Mucosa of descending colon (tissue), 3 donors: ENCODE data around the gene GJC1. TPM values are rescaled to one million over a fixed set of nuclear protein-coding genes. Genes with fewer than 3 reads are reported as not detected.

Experiments
- ATAC-seq: fragments of 200-7000 bp; cut with Tn5 transposase; one replicate; pipeline ENCODE4 v1.9.1; 2020; ENCODE audit warnings: mild to moderate bottlenecking, moderate library complexity
- DNase-seq, 3 donors: peaks; one replicate each; pipeline ENCODE4 v3.0.0-alpha.2; 2020
- H3K36me3 ChIP-seq: fragments of 200-600 bp; one replicate; pipeline ENCODE4 v1.8.0; 2021; ENCODE audit warnings: low read depth, mild to moderate bottlenecking
- H3K4me1 ChIP-seq: fragments of 200-600 bp; one replicate; pipeline ENCODE4 v1.8.0; 2021; ENCODE audit warnings: low read depth, mild to moderate bottlenecking
- H3K4me3 ChIP-seq: fragments of 200-600 bp; one replicate; pipeline ENCODE4 v1.8.0; 2021; ENCODE audit warnings: mild to moderate bottlenecking
- H3K9me3 ChIP-seq: fragments of 200-600 bp; one replicate; pipeline ENCODE4 v1.8.0; 2021; ENCODE audit warnings: mild to moderate bottlenecking
- CTCF ChIP-seq: fragments of 200-600 bp; IDR thresholded peaks from one replicate; pipeline ENCODE4 v1.8.0; 2022; ENCODE audit warnings: antibody characterized with exemption, mild to moderate bottlenecking
- intact Hi-C, 2 donors: fragments of 100-400 bp; cut with DNase I in 1 of 2; cut with micrococcal nuclease in 1 of 2; formaldehyde crosslinking; loops; one replicate each; pipeline versions ENCODE4 v1.11.0 to v1.11.1; 2022; cut with DNase I, micrococcal nuclease
- long read RNA-seq, 2 donors: library from polyadenylated mRNA; unstranded; transcript quantifications; one replicate each; pipeline ENCODE4 v2.0.0, GENCODE V29; 2019 to 2021
- total RNA-seq, 3 donors: library from RNA; stranded (reverse); fragmentation: NEBNext Ultra II Directional in 2 of 3; extraction: Animal tissue kit (Norgen Biotek cat#: 25700) in 2 of 3; gene quantifications; one replicate each; pipeline versions ENCODE4 v1.2.1 to v1.2.4, GENCODE V29; 2021 to 2023
- donor health status: DM: no; HTN: no; CAD: no; lungs with moderate emphysema.
- donor health status: DM: no; HTN: no; CAD: no.
- donor health status: DM: no; HTN: yes; CAD: no.

Gene GJC1
- 100 to 1,000 TPM in 1 of 3 donors, 1 to 10 TPM in 2; 2.2 to 140 (median 5.7) TPM for total RNA-seq
- long read RNA-seq, donor 1, full-length matches to known transcripts: 31 of 42 reads
- long read RNA-seq, donor 1, partial matches to known transcripts: 2 of 42 reads
- long read RNA-seq, donor 1, other reads (novel, unspliced or antisense): 9 of 42 reads
- long read RNA-seq, donor 2: 0 reads

- H3K9me3 ChIP-seq: no peaks in the 10 kb centered on the region
- H3K36me3 ChIP-seq: no peaks in the 10 kb centered on the region
- ATAC-seq (peak; percentile 22), DNase-seq (no peak)
- TF ChIP-seq CTCF: no peak
- H3K4me1 ChIP-seq: peaks cover 12% of the 10 kb centered on the region
- intact Hi-C loops: loop anchor here in 1 of 2 donors (5.0 kb wide), 1 partner anchor 52 kb away; no protein-coding TSS in a partner anchor
- no peak within 1 kb of the TSS for H3K4me3 ChIP-seq
Measured at GRCh38 chr17:44829523-44830358, at the start of gene GJC1. TSS of gene GJC1 (minus strand) at chr17:44830287. CDS start at chr17:44805817, 24,470 bp downstream.

- DNase-seq (no peak), ATAC-seq (no peak)
- Histone ChIP-seq H3K4me3 (no peak overlapping the region), H3K36me3 (peaks cover 28% of the 10 kb centered on the region), H3K9me3 (no peaks in the 10 kb centered on the region), H3K4me1 (no peaks in the 10 kb centered on the region)
- intact Hi-C loops: no loop called here
- TF ChIP-seq CTCF: no peak
Measured at GRCh38 chr17:44879376-44879775, 49.3 kb upstream of the GJC1 start.

GRCh38 chr17:44878627-44879221 is 48.6 kb upstream of the GJC1 start:
- DNase-seq (peak in 1 of 3 donors; percentile 56), ATAC-seq (no peak)
- no peaks in the 10 kb centered on the region for H3K4me1 ChIP-seq
- no peaks in the 10 kb centered on the region for H3K9me3 ChIP-seq
- H3K4me3 ChIP-seq: no peak overlapping the region
- no peak for TF ChIP-seq CTCF
- intact Hi-C loops: no loop called here
- peaks cover 30% of the 10 kb centered on the region for H3K36me3 ChIP-seq

- TF ChIP-seq CTCF: no peak
- intact Hi-C loops: no loop called here
- ATAC-seq (no peak), DNase-seq (no peak)
- Histone ChIP-seq H3K36me3 (peaks cover 26% of the 10 kb centered on the region), H3K9me3 (no peaks in the 10 kb centered on the region), H3K4me1 (no peaks in the 10 kb centered on the region), H3K4me3 (no peak overlapping the region)
Measured at GRCh38 chr17:44877121-44877520, 47.0 kb upstream of the GJC1 start.

- H3K4me3 ChIP-seq: no peak overlapping the region
- intact Hi-C loops: no loop called here
- DNase-seq: no peak
- peaks cover 26% of the 10 kb centered on the region for H3K36me3 ChIP-seq
- no peaks in the 10 kb centered on the region for H3K4me1 ChIP-seq
- ATAC-seq: no peak
- no peak for TF ChIP-seq CTCF
- no peaks in the 10 kb centered on the region for H3K9me3 ChIP-seq
Measured at GRCh38 chr17:44875761-44876160, 45.7 kb upstream of the GJC1 start.
